ENCODE data around the gene PTPRN2.

Gene PTPRN2

GRCh38 chr7:157687158-157687557 is 900.5 kb downstream of the PTPRN2 start:
- WGBS (ENCODE audit: extremely low coverage, insufficient coverage, low lambda C conversion rate) = no CpG with 5 or more reads among the region's 5 CpGs
- DNase-seq = no peak
- Histone ChIP-seq H3K36me3 (ENCODE audit: control insufficient read depth, insufficient read depth, low read length) (no peaks in the 10 kb centered on the region), H4K5ac (ENCODE audit: low read length) (no peak overlapping the region), H2BK5ac (ENCODE audit: low read length) (no peak overlapping the region), H2BK120ac (ENCODE audit: low read depth, low read length) (no peak overlapping the region), H3K4me1 (ENCODE audit: control insufficient read depth, low read depth, low read length) (no peaks in the 10 kb centered on the region), H3K4ac (ENCODE audit: low read depth, low read length) (no peak overlapping the region), H3K27me3 (ENCODE audit: insufficient read depth, low read length, poor library complexity) (peaks cover 82% of the 10 kb centered on the region), H3K79me2 (ENCODE audit: control insufficient read depth, insufficient read depth, low read length) (no peaks in the 10 kb centered on the region), H3K4me3 (ENCODE audit: low read length) (no peak overlapping the region), H3K4me2 (ENCODE audit: low read length) (no peak overlapping the region), H3K27ac (ENCODE audit: low read depth, low read length) (no peak overlapping the region), H2AK5ac (ENCODE audit: low read length) (no peak overlapping the region), H3K18ac (ENCODE audit: low read length) (no peak overlapping the region), H3K56ac (ENCODE audit: low read length) (no peak overlapping the region), H3K23ac (ENCODE audit: low read length) (no peak overlapping the region), H3K79me1 (ENCODE audit: low read length) (no peaks in the 10 kb centered on the region), H4K8ac (ENCODE audit: low read depth, low read length) (no peak overlapping the region), H3K9ac (ENCODE audit: low read length) (no peak overlapping the region), H2BK15ac (replicated peaks; ENCODE audit: low read depth) (no peak overlapping the region)

- Histone ChIP-seq H3K79me1 (ENCODE audit: low read length) (no peaks in the 10 kb centered on the region), H4K5ac (ENCODE audit: low read length) (no peak overlapping the region), H4K8ac (ENCODE audit: low read depth, low read length) (no peak overlapping the region), H2BK15ac (replicated peaks; ENCODE audit: low read depth) (no peak overlapping the region), H3K36me3 (ENCODE audit: control insufficient read depth, insufficient read depth, low read length) (no peaks in the 10 kb centered on the region), H3K79me2 (ENCODE audit: control insufficient read depth, insufficient read depth, low read length) (no peaks in the 10 kb centered on the region), H3K9ac (ENCODE audit: low read length) (no peak overlapping the region), H3K4me1 (ENCODE audit: control insufficient read depth, low read depth, low read length) (no peaks in the 10 kb centered on the region), H2BK5ac (ENCODE audit: low read length) (no peak overlapping the region), H3K27ac (ENCODE audit: low read depth, low read length) (no peak overlapping the region), H3K23ac (ENCODE audit: low read length) (no peak overlapping the region), H2AK5ac (ENCODE audit: low read length) (no peak overlapping the region), H3K4me3 (ENCODE audit: low read length) (no peak overlapping the region), H2BK120ac (ENCODE audit: low read depth, low read length) (no peak overlapping the region), H3K56ac (ENCODE audit: low read length) (no peak overlapping the region), H3K4me2 (ENCODE audit: low read length) (no peak overlapping the region), H3K4ac (ENCODE audit: low read depth, low read length) (no peak overlapping the region), H3K18ac (ENCODE audit: low read length) (no peak overlapping the region), H3K27me3 (ENCODE audit: insufficient read depth, low read length, poor library complexity) (peaks cover 81% of the 10 kb centered on the region)
- no CpG with 5 or more reads among the region's 13 CpGs for WGBS (ENCODE audit: extremely low coverage, insufficient coverage, low lambda C conversion rate)
- DNase-seq = no peak
These were observed 901.2 kb downstream of the PTPRN2 start for GRCh38 chr7:157686285-157686894.

- H3K27me3 ChIP-seq (ENCODE audit: insufficient read depth, low read length, poor library complexity) = peaks cover 84% of the 10 kb centered on the region
- H3K23ac ChIP-seq (ENCODE audit: low read length) = peak overlapping the region; percentile 89
- no peaks in the 10 kb centered on the region for H3K79me1 ChIP-seq (ENCODE audit: low read length)
- no peak overlapping the region for H2BK15ac ChIP-seq (replicated peaks; ENCODE audit: low read depth)
- no peak overlapping the region for H4K5ac ChIP-seq (ENCODE audit: low read length)
- H4K8ac ChIP-seq (ENCODE audit: low read depth, low read length) = no peak overlapping the region
- H3K27ac ChIP-seq (ENCODE audit: low read depth, low read length) = no peak overlapping the region
- no peak overlapping the region for H2BK5ac ChIP-seq (ENCODE audit: low read length)
- H2AK5ac ChIP-seq (ENCODE audit: low read length) = no peak overlapping the region
- no peaks in the 10 kb centered on the region for H3K4me1 ChIP-seq (ENCODE audit: control insufficient read depth, low read depth, low read length)
- H2BK120ac ChIP-seq (ENCODE audit: low read depth, low read length) = no peak overlapping the region
- H3K4ac ChIP-seq (ENCODE audit: low read depth, low read length) = no peak overlapping the region
- no peak overlapping the region for H3K56ac ChIP-seq (ENCODE audit: low read length)
- WGBS (ENCODE audit: extremely low coverage, insufficient coverage, low lambda C conversion rate) = no CpG with 5 or more reads among the region's 77 CpGs
- peak; percentile 38 for DNase-seq
- no peaks in the 10 kb centered on the region for H3K36me3 ChIP-seq (ENCODE audit: control insufficient read depth, insufficient read depth, low read length)
- H3K4me2 ChIP-seq (ENCODE audit: low read length) = no peak overlapping the region
- no peaks in the 10 kb centered on the region for H3K79me2 ChIP-seq (ENCODE audit: control insufficient read depth, insufficient read depth, low read length)
- H3K18ac ChIP-seq (ENCODE audit: low read length) = no peak overlapping the region
- no peak overlapping the region for H3K9ac ChIP-seq (ENCODE audit: low read length)
- no peak overlapping the region for H3K4me3 ChIP-seq (ENCODE audit: low read length)
These were observed 902.0 kb downstream of the PTPRN2 start for GRCh38 chr7:157685430-157686284.

- Histone ChIP-seq H2BK120ac (ENCODE audit: low read depth, low read length) (no peak overlapping the region), H3K36me3 (ENCODE audit: control insufficient read depth, insufficient read depth, low read length) (no peaks in the 10 kb centered on the region), H4K5ac (ENCODE audit: low read length) (no peak overlapping the region), H4K8ac (ENCODE audit: low read depth, low read length) (no peak overlapping the region), H3K4me1 (ENCODE audit: control insufficient read depth, low read depth, low read length) (no peaks in the 10 kb centered on the region), H3K27me3 (ENCODE audit: insufficient read depth, low read length, poor library complexity) (peaks cover 81% of the 10 kb centered on the region), H3K27ac (ENCODE audit: low read depth, low read length) (no peak overlapping the region), H3K4ac (ENCODE audit: low read depth, low read length) (no peak overlapping the region), H3K79me2 (ENCODE audit: control insufficient read depth, insufficient read depth, low read length) (no peaks in the 10 kb centered on the region), H3K23ac (ENCODE audit: low read length) (peak overlapping the region; percentile 89), H3K56ac (ENCODE audit: low read length) (no peak overlapping the region), H3K4me2 (ENCODE audit: low read length) (peak overlapping the region; percentile 38), H3K18ac (ENCODE audit: low read length) (peak overlapping the region; percentile 69), H3K9ac (ENCODE audit: low read length) (no peak overlapping the region), H2AK5ac (ENCODE audit: low read length) (no peak overlapping the region), H3K79me1 (ENCODE audit: low read length) (no peaks in the 10 kb centered on the region), H2BK5ac (ENCODE audit: low read length) (no peak overlapping the region), H3K4me3 (ENCODE audit: low read length) (no peak overlapping the region), H2BK15ac (replicated peaks; ENCODE audit: low read depth) (no peak overlapping the region)
- DNase-seq = no peak
- WGBS (ENCODE audit: extremely low coverage, insufficient coverage, low lambda C conversion rate) = no CpG with 5 or more reads among the region's 72 CpGs
These were observed 902.7 kb downstream of the PTPRN2 start for GRCh38 chr7:157684909-157685429.

DNA sequence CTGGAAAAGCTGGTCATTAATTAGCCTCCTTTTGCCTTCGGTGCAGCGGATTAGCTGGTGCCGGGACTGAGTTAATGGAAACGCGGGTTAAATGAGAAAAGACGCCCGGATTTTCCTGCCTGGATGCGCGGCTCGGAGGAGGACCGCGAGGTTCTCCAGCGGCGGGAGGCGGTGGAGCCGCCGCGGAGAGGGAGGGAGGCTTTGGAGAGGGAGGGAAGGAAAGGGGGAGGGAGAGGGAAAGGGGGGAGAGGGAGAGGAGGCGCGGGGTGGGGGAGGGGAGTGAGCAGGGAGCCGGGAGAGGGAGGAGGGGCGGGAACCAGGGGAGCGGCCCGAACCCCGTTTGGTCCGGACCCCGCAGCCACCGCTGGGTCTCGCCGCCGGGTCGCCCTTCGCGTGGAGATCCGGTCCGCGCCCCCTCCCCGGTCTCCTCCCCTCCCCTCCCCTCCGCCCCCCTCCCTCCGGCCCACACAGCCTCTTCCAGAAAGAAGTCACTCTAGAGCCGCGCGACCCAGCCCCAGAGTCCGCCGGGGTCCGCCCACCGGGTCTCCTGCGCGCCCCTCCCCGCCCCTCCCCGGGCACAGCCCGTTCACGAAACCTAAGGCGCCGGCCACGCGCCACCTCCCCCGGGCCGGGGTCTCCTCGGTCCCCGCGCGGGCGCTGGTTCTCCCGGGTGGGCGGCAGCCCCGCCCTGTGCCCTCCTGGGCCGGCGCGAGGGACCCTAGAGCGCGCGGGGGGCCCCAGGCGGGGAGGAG is 903.3 kb downstream of the PTPRN2 start:
- H3K23ac ChIP-seq (ENCODE audit: low read length) = no peak overlapping the region
- H4K8ac ChIP-seq (ENCODE audit: low read depth, low read length) = no peak overlapping the region
- no peaks in the 10 kb centered on the region for H3K36me3 ChIP-seq (ENCODE audit: control insufficient read depth, insufficient read depth, low read length)
- H3K18ac ChIP-seq (ENCODE audit: low read length) = peak overlapping the region; percentile 69
- no peak overlapping the region for H2BK120ac ChIP-seq (ENCODE audit: low read depth, low read length)
- WGBS (ENCODE audit: extremely low coverage, insufficient coverage, low lambda C conversion rate) = no CpG with 5 or more reads among the region's 74 CpGs
- no peak overlapping the region for H3K4me3 ChIP-seq (ENCODE audit: low read length)
- no peak overlapping the region for H2BK5ac ChIP-seq (ENCODE audit: low read length)
- no peaks in the 10 kb centered on the region for H3K4me1 ChIP-seq (ENCODE audit: control insufficient read depth, low read depth, low read length)
- H3K79me2 ChIP-seq (ENCODE audit: control insufficient read depth, insufficient read depth, low read length) = no peaks in the 10 kb centered on the region
- no peak overlapping the region for H3K56ac ChIP-seq (ENCODE audit: low read length)
- H3K4ac ChIP-seq (ENCODE audit: low read depth, low read length) = no peak overlapping the region
- H3K79me1 ChIP-seq (ENCODE audit: low read length) = no peaks in the 10 kb centered on the region
- no peak overlapping the region for H2BK15ac ChIP-seq (replicated peaks; ENCODE audit: low read depth)
- H4K5ac ChIP-seq (ENCODE audit: low read length) = no peak overlapping the region
- H3K9ac ChIP-seq (ENCODE audit: low read length) = no peak overlapping the region
- peaks cover 76% of the 10 kb centered on the region for H3K27me3 ChIP-seq (ENCODE audit: insufficient read depth, low read length, poor library complexity)
- DNase-seq = peak; percentile 80
- no peak overlapping the region for H3K27ac ChIP-seq (ENCODE audit: low read depth, low read length)
- no peak overlapping the region for H2AK5ac ChIP-seq (ENCODE audit: low read length)
- H3K4me2 ChIP-seq (ENCODE audit: low read length) = peak overlapping the region; percentile 84
